ENCODE measurements around the gene SNAI1.

DNA sequence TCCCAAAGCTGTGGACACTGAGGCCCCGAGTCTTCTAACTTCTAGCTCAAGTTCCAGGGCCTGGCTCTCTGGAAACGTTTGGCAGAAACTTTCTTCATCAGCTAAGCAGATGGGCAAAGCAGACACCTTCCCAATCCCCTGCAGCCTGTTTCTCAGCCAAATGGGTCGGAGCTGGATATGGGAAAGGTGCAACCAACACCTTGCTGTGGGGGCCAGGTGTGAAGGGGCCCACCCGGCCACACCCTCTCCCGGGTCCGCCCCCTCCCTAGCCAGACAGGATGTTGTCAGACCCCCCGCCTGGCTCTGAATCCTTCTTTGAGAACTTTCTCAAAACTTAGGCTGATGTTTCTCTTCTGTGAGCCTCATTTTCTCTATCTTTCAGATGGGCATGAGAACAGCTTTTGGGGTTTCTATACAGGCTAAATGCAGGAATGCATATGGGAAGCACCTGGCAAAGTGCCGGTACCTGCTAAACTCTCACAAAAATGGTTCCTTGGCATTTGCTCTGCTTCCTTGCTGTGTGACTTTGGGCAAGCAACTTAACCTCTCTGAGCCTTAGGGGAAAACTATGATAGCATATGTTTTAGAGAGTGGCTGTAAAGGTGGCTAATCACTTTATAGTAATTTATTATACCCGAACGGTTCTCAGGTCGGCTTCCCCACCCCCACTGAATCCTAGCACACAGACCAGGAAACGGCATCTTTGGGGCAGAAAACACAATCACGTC, 1.8 kb downstream of the SNAI1 start:
- TF ChIP-seq CTCF (conservative IDR thresholded peaks at IDR 0.05 in 1 of 2, IDR thresholded peaks at IDR 0.05 in 1 of 2; ENCODE audit: low read depth in 1 of 2, low read length in 2 of 2) (no peak), EZH2 (IDR thresholded peaks at IDR 0.05; ENCODE audit: low read length, missing control alignments) (no peak)
